HG03571 (cell line): ENCODE data around the gene PIEZO2.
"Not testable (repeated sequence)": the region's sequence is repeated elsewhere in the genome, so short reads cannot be mapped to it uniquely, and the experiment has no call there.

ENCODE experiments used
- ATAC-seq: cut with Tn5 transposase; IDR thresholded peaks from one replicate; pipeline ENCODE4 v1.9.1; 2021; ENCODE audit not compliant: unreplicated experiment

Gene PIEZO2

GRCh38 chr18:11150271-11150615 is 874 bp upstream of the PIEZO2 start:
- ATAC-seq, result no peak

GRCh38 chr18:11148680-11149440 is 509 bp downstream of the PIEZO2 start:
- ATAC-seq, result no peak

GRCh38 chr18:11147962-11148679 is 1.2 kb downstream of the PIEZO2 start:
- ATAC-seq, result no peak

- no peak for ATAC-seq
Observed at GRCh38 chr18:11147371-11147951, 1.9 kb downstream of the PIEZO2 start.

GRCh38 chr18:11146947-11147345 is 2.4 kb downstream of the PIEZO2 start:
- no peak for ATAC-seq

- ATAC-seq, result no peak
Observed at GRCh38 chr18:11146238-11146946, 3.0 kb downstream of the PIEZO2 start.

GRCh38 chr18:11145413-11146191 is 3.8 kb downstream of the PIEZO2 start:
- ATAC-seq, result no peak

- ATAC-seq, result no peak
Observed at GRCh38 chr18:11137400-11137799, 12.0 kb downstream of the PIEZO2 start.

- no peak for ATAC-seq
Observed at GRCh38 chr18:11136241-11136640, 13.1 kb downstream of the PIEZO2 start.

- no peak for ATAC-seq
Observed at GRCh38 chr18:11134940-11135339, 14.4 kb downstream of the PIEZO2 start.

GRCh38 chr18:11129059-11129458 is 20.3 kb downstream of the PIEZO2 start:
- ATAC-seq, result not testable (repeated sequence)

GRCh38 chr18:11125492-11126315 is 23.7 kb downstream of the PIEZO2 start:
- no peak for ATAC-seq

- ATAC-seq, result no peak
Observed at GRCh38 chr18:11124054-11124453, 25.3 kb downstream of the PIEZO2 start.

GRCh38 chr18:11121443-11121849 is 27.9 kb downstream of the PIEZO2 start:
- no peak for ATAC-seq

GRCh38 chr18:11119959-11120587 is 29.3 kb downstream of the PIEZO2 start:
- no peak for ATAC-seq

GRCh38 chr18:11119550-11119949 is 29.8 kb downstream of the PIEZO2 start:
- no peak for ATAC-seq

GRCh38 chr18:11118051-11118766 is 31.2 kb downstream of the PIEZO2 start:
- ATAC-seq, result no peak

- ATAC-seq, result no peak
Observed at GRCh38 chr18:11115276-11115675, 34.1 kb downstream of the PIEZO2 start.

GRCh38 chr18:11114653-11115052 is 34.7 kb downstream of the PIEZO2 start:
- ATAC-seq, result no peak
